ENCODE data around the gene NR1H2.
"Not testable (repeated sequence)": the region's sequence is repeated elsewhere in the genome, so short reads cannot be mapped to it uniquely, and the experiment has no call there.

DNA sequence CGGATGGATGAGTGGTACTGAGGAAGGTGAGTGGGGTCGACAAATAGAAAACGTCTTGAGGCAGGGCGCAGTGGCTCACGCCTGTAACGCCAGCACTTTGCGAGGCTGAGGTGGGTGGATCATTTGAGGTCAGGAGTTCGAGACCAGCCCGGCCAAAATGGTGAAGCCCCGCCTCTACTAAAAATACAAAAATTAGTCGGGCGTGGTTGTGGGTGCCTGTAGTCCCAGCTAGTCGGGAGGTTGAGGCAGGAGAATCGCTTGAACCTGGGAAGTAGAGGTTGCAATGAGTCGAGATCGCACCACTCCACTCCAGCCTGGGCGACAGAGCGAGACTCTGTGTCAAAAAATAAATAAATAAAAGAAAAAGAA lies 46.3 kb upstream of the NR1H2 start:
- TF ChIP-seq, protein P1, sequence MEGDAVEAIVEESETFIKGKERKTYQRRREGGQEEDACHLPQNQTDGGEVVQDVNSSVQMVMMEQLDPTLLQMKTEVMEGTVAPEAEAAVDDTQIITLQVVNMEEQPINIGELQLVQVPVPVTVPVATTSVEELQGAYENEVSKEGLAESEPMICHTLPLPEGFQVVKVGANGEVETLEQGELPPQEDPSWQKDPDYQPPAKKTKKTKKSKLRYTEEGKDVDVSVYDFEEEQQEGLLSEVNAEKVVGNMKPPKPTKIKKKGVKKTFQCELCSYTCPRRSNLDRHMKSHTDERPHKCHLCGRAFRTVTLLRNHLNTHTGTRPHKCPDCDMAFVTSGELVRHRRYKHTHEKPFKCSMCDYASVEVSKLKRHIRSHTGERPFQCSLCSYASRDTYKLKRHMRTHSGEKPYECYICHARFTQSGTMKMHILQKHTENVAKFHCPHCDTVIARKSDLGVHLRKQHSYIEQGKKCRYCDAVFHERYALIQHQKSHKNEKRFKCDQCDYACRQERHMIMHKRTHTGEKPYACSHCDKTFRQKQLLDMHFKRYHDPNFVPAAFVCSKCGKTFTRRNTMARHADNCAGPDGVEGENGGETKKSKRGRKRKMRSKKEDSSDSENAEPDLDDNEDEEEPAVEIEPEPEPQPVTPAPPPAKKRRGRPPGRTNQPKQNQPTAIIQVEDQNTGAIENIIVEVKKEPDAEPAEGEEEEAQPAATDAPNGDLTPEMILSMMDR (IDR thresholded peaks at IDR 0.05; ENCODE audit: insufficient read depth, low read length): not testable (repeated sequence)
- TF ChIP-seq, protein P2, sequence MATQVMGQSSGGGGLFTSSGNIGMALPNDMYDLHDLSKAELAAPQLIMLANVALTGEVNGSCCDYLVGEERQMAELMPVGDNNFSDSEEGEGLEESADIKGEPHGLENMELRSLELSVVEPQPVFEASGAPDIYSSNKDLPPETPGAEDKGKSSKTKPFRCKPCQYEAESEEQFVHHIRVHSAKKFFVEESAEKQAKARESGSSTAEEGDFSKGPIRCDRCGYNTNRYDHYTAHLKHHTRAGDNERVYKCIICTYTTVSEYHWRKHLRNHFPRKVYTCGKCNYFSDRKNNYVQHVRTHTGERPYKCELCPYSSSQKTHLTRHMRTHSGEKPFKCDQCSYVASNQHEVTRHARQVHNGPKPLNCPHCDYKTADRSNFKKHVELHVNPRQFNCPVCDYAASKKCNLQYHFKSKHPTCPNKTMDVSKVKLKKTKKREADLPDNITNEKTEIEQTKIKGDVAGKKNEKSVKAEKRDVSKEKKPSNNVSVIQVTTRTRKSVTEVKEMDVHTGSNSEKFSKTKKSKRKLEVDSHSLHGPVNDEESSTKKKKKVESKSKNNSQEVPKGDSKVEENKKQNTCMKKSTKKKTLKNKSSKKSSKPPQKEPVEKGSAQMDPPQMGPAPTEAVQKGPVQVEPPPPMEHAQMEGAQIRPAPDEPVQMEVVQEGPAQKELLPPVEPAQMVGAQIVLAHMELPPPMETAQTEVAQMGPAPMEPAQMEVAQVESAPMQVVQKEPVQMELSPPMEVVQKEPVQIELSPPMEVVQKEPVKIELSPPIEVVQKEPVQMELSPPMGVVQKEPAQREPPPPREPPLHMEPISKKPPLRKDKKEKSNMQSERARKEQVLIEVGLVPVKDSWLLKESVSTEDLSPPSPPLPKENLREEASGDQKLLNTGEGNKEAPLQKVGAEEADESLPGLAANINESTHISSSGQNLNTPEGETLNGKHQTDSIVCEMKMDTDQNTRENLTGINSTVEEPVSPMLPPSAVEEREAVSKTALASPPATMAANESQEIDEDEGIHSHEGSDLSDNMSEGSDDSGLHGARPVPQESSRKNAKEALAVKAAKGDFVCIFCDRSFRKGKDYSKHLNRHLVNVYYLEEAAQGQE (IDR thresholded peaks at IDR 0.05; ENCODE audit: insufficient replicate concordance, low read depth): not testable (repeated sequence)
- TF ChIP-seq POLR2AphosphoS5, GABPA (IDR thresholded peaks at IDR 0.05; ENCODE audit: low read depth): not testable (repeated sequence)

All from HL-60 (cell line).